GM13977 (cell line): ENCODE measurements around the gene ATP8A2.

Experiments used
- DNase-seq: peaks from one replicate; pipeline ENCODE4 v3.0.0; 2012; ENCODE audit warnings: low spot score
- in situ Hi-C: fragments of 300-500 bp; cut with MboI; formaldehyde crosslinking; loops from one replicate; pipeline ENCODE4 v1.12.0; 2022; ENCODE audit warnings: low sequenced_read_pairs, low pct_unique_long_range_greater_than_20kb, mixed read lengths, inconsistent platforms; ENCODE audit not compliant: unreplicated experiment
- TF ChIP-seq, protein P1 (sequence below): IDR thresholded peaks from 2 replicates; pipeline ENCODE4 v1.5.1; 2012; ENCODE audit warnings: mild to moderate bottlenecking, control low read depth; ENCODE audit not compliant: insufficient read depth; ENCODE audit errors: extremely low read depth, missing control alignments

The ATP8A2 gene

DNA sequence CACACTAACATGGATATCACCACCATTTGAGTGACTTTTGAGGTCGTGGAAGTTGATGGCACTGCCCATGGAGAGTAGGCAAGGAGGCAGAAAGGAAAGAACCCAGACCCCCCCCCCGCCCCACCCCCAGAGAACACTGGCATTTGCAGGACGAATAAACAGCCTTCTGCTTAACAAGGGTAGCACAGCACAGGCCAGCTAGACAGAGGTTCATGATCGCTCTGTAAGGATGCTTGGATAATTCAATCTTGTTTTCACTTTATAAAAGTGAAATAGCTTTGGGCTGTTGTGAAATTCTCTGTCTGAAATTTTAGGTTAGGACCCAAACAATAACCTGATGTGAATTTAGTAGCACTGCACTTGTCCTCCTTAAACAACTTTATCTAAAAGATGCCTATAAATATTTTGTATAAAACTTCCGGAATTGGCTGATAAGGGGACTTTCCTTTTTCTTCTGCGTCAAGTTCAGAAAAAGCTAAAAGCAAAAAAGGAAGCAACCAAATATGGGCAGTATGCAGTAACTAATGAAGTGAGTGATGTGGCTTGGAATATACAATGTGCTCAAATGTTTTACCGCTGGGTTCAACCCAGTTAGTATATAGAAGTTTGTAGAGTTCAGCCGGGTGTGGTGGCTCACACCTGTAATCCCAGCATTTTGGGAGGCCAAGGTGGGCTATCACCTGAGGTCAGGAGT, 516.3 kb downstream of the ATP8A2 start:
- TF ChIP-seq, protein P1, sequence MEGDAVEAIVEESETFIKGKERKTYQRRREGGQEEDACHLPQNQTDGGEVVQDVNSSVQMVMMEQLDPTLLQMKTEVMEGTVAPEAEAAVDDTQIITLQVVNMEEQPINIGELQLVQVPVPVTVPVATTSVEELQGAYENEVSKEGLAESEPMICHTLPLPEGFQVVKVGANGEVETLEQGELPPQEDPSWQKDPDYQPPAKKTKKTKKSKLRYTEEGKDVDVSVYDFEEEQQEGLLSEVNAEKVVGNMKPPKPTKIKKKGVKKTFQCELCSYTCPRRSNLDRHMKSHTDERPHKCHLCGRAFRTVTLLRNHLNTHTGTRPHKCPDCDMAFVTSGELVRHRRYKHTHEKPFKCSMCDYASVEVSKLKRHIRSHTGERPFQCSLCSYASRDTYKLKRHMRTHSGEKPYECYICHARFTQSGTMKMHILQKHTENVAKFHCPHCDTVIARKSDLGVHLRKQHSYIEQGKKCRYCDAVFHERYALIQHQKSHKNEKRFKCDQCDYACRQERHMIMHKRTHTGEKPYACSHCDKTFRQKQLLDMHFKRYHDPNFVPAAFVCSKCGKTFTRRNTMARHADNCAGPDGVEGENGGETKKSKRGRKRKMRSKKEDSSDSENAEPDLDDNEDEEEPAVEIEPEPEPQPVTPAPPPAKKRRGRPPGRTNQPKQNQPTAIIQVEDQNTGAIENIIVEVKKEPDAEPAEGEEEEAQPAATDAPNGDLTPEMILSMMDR: no peak
- DNase-seq: no peak
- in situ Hi-C loops: no loop called here

DNA sequence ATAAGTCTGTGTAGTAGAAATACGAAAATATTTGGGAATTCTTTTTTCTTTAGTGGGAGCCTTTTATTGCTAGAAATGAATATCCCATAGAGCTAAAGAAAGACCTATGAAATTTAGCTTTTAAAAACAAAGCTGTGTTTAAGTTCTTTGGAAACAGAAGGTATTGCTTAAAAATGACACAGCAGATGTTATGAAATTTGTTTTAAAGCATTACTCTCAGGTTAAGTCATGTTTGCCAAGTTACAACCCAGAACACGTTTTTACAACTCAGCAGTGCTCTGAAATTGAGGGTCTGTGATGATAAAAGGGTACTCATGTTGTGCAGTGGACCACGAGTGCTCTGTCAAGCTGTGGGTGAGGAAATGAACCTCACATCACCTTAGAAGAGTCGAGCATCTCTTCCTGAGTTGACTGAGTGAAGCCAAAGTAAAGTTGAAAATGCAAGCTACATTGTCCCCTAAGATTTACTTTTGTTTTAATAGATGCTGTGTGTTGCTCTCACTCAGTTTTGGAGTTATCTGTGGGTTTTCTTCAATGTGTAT, 519.0 kb downstream of the ATP8A2 start:
- DNase-seq: no peak
- in situ Hi-C loops: no loop called here
- TF ChIP-seq, protein P1: no peak

DNA sequence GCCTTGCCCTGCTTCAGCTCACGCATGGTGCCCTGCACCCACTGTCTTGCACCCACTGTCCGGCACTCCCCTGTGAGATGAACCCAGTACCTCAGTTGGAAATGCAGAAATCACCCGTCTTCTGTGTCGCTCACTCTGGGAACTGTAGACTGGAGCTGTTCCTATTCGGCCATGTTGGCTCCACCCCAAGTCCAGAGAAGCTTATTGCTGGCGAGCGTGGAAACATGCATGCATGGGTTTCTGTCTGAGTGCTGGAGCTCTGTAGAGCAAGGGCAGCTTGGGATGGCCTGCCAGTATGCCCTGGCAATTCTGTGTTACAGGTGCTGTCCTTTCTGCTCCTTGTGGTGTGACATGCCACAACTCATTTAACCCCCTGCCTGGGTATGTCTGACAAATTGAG, 527.2 kb downstream of the ATP8A2 start:
- in situ Hi-C loops: no loop called here
- TF ChIP-seq, protein P1: no peak
- no peak for DNase-seq

DNA sequence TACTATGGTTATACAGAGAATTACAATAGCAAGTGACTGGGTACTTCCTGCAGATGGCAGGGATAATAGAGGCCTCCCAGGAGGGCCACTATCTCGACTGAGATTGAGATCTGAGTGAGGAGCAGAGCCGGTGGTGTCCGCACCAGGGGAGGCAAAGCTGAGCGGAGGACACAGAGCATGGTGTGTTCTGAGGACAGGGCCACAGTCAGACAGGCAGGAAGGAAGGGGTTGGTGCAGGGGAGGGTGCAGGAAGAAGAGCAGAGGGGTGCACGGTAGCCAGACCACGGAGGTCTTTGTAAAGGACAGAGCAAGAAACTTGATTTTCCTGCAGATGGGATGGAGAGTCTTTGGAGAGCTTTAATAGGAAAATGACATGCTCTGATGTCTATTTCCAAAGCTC, 527.7 kb downstream of the ATP8A2 start:
- TF ChIP-seq, protein P1: no peak

DNA sequence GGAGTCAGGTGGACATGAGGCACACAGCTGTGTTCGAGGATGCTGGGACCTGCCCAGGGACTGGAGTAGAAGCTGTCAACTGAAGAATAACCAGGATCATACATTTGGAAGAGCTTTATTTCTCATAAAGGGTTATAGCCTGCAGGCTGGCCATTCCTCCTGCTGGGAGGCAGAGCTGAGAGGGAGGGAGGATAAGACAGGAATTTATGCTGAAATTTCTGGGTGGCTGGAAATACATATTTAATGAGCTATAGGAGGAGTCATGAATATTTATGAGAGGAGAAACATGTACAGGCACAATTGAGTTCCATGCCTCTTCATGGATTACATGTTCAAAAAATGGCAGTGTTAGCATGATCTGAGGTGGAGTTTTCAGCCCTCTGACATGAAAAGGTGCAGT, 528.2 kb downstream of the ATP8A2 start:
- in situ Hi-C loops: no loop called here
- no peak for DNase-seq
- TF ChIP-seq, protein P1: no peak

More for the DNA sequence above, 527.7 kb downstream of the ATP8A2 start:
- in situ Hi-C loops: no loop called here
- DNase-seq: no peak

DNA sequence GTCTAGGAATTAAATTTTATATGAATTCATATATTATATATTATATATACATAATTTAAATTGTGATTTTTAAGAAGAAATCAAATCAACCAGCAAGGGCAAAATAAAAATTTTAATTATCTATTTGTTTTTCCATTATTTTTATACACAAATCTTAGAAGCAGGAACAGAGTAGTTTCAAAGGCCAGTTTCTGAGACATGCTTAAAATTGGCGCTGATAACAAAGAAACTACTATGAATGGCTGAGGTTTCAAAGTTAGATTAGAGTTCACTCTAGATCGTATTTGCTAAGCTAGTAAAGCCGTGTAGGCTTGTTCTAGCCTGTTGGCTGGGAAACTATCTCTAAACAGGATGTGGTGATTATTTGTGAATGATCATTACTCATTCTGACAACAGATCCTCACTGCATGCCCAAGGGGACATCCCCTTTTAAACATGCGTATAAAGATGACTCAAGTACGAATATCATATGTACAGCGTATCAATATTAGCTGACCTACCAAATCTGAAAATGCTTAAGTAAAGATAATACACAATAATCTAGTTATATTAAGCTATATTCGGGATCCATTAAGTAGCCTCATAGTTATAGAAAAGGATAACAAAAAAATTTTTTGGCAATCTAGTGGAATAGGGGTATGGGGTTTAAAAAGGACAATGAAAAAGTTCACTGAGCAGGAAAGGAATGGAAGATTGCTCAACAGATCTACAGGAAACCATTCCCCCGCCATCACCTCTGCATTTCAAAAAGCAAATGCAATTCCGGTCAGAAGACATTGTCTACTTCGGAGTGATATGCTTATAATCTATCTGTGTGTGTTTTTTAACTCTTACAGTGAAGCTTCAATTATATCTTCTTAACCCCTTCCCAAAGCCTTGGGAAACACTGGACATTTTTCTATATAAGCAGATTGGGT, 529.9 kb downstream of the ATP8A2 start:
- in situ Hi-C loops: no loop called here
- DNase-seq: peak; percentile 29
- TF ChIP-seq, protein P1: no peak
